Cardiac muscle cell (in vitro differentiated cells and primary cell): Measurements from ENCODE around the gene MARS1. TPM values are rescaled to one million over a fixed set of nuclear protein-coding genes. Genes with fewer than 3 reads are reported as not detected.
"Not testable (repeated sequence)": the region's sequence is repeated elsewhere in the genome, so short reads cannot be mapped to it uniquely, and the experiment has no call there.

ENCODE experiments used
- DNase-seq, 2 donors: peaks; one replicate each; pipeline versions ENCODE4 v3.0.0 to v3.0.0-alpha.2; 2010 to 2017; ENCODE audit warnings: low read depth in 1 of 2, low spot score in 1 of 2
- H3K27ac ChIP-seq: fragments of 200-600 bp; sonication (generic); 2 replicates; pipeline ENCODE4 v1.5.1; 2016
- H3K27me3 ChIP-seq: fragments of 200-600 bp; sonication (generic); 2 replicates; pipeline ENCODE4 v1.6.0; 2016; ENCODE audit warnings: control low read depth
- H3K36me3 ChIP-seq: fragments of 200-600 bp; sonication (generic); 2 replicates; pipeline ENCODE4 v1.5.1; 2016; ENCODE audit warnings: control low read depth
- H3K4me1 ChIP-seq: fragments of 200-600 bp; sonication (generic); 2 replicates; pipeline ENCODE4 v1.8.1; 2017; ENCODE audit warnings: low read depth, mild to moderate bottlenecking, mixed run types
- H3K4me3 ChIP-seq: fragments of 200-600 bp; sonication (generic); 2 replicates; pipeline ENCODE4 v1.5.1; 2016; ENCODE audit warnings: mild to moderate bottlenecking
- H3K9me3 ChIP-seq: fragments of 200-600 bp; sonication (generic); 2 replicates; pipeline ENCODE4 v1.5.1; 2017; ENCODE audit warnings: low read depth, mild to moderate bottlenecking, control low read depth
- CTCF ChIP-seq: IDR thresholded peaks from 2 replicates; pipeline ENCODE4 v1.5.1; 2012; ENCODE audit warnings: low read depth, mild to moderate bottlenecking, low read length
- polyA plus RNA-seq: library from polyadenylated mRNA; unstranded; fragments of >200 nt; fragmentation: Nextera tagmentation; extraction: Ambion mirVana; gene quantifications from 2 replicates; pipeline ENCODE4 v1.2.1, GENCODE V29; 2016
- total RNA-seq: library from RNA; depleted of rRNA; stranded (reverse); fragments of >200 nt; gene quantifications from 2 replicates; pipeline ENCODE4 v1.2.3, GENCODE V29; 2016

MARS1 gene
- total and polyA plus RNA-seq, 2 experiments from 2014 or later: 76.7 to 190 TPM

- TF ChIP-seq CTCF: no peak
- Histone ChIP-seq H3K27me3 (no peaks in the 10 kb centered on the region), H3K4me3 (no peak overlapping the region), H3K9me3 (no peaks in the 10 kb centered on the region), H3K27ac (peak overlapping the region; percentile 56), H3K36me3 (peaks cover 59% of the 10 kb centered on the region), H3K4me1 (peaks cover 11% of the 10 kb centered on the region)
- DNase-seq: peak in 1 of 2 donors; percentile 8
Measured at GRCh38 chr12:57514720-57515407, 27.0 kb downstream of the MARS1 start.

GRCh38 chr12:57515408-57515933 lies 27.6 kb downstream of the MARS1 start:
- Histone ChIP-seq H3K4me1 (peaks cover 11% of the 10 kb centered on the region), H3K27me3 (no peaks in the 10 kb centered on the region), H3K4me3 (no peak overlapping the region), H3K27ac (peak overlapping the region; percentile 62), H3K9me3 (no peaks in the 10 kb centered on the region), H3K36me3 (peaks cover 55% of the 10 kb centered on the region)
- no peak for TF ChIP-seq CTCF
- peak in 1 of 2 donors; percentile 10 for DNase-seq

- no peak for TF ChIP-seq CTCF
- Histone ChIP-seq H3K4me1 (peaks cover 13% of the 10 kb centered on the region), H3K4me3 (no peak overlapping the region), H3K27ac (peak overlapping the region; percentile 62), H3K27me3 (no peaks in the 10 kb centered on the region), H3K36me3 (peaks cover 55% of the 10 kb centered on the region), H3K9me3 (no peaks in the 10 kb centered on the region)
- DNase-seq: peak in 1 of 2 donors; percentile 22
Measured at GRCh38 chr12:57515934-57516541, 28.2 kb downstream of the MARS1 start.

- Histone ChIP-seq H3K4me1 (peaks cover 19% of the 10 kb centered on the region), H3K27me3 (no peaks in the 10 kb centered on the region), H3K36me3 (peaks cover 52% of the 10 kb centered on the region), H3K4me3 (no peak overlapping the region), H3K27ac (peak overlapping the region; percentile 39), H3K9me3 (no peaks in the 10 kb centered on the region)
- no peak for TF ChIP-seq CTCF
- no peak for DNase-seq
Measured at GRCh38 chr12:57516617-57517153, 28.8 kb downstream of the MARS1 start.

- Histone ChIP-seq H3K27me3 (no peaks in the 10 kb centered on the region), H3K36me3 (peaks cover 47% of the 10 kb centered on the region), H3K4me3 (no peak overlapping the region), H3K9me3 (no peaks in the 10 kb centered on the region), H3K27ac (peak overlapping the region; percentile 39), H3K4me1 (peaks cover 22% of the 10 kb centered on the region)
- no peak for TF ChIP-seq CTCF
- DNase-seq: peak in 1 of 2 donors; percentile 50
Measured at GRCh38 chr12:57517187-57517586, 29.3 kb downstream of the MARS1 start.

GRCh38 chr12:57517718-57518117 lies 29.9 kb downstream of the MARS1 start:
- peaks cover 22% of the 10 kb centered on the region for H3K4me1 ChIP-seq
- H3K4me3 ChIP-seq, H3K27me3 ChIP-seq, H3K27ac ChIP-seq, DNase-seq, H3K9me3 ChIP-seq: not testable (repeated sequence)
- peaks cover 42% of the 10 kb centered on the region for H3K36me3 ChIP-seq
